Neutrophil (primary cell): ENCODE measurements around the gene ZNF792.

Experiments used
- H3K27ac ChIP-seq: fragments of 200-600 bp; sonication (generic); 2 replicates; pipeline ENCODE4 v1.5.1; 2016; ENCODE audit warnings: mild to moderate bottlenecking, moderate library complexity
- H3K27me3 ChIP-seq: fragments of 200-600 bp; sonication (generic); 2 replicates; pipeline ENCODE4 v1.6.0; 2016; ENCODE audit warnings: mild to moderate bottlenecking
- H3K36me3 ChIP-seq: fragments of 200-600 bp; sonication (generic); 2 replicates; pipeline ENCODE4 v1.5.1; 2017
- H3K4me1 ChIP-seq, 2 experiments: fragments of 200-600 bp in 1 of 2; sonication (generic) in 1 of 2; 1 replicate in 1 of 2; 2 replicates in 1 of 2; pipeline versions ENCODE4 v1.5.1 to v1.6.1; 2013 to 2016; ENCODE audit warnings: low read depth in 1 of 2, low read length in 1 of 2, mild to moderate bottlenecking in 1 of 2, moderate library complexity in 1 of 2; ENCODE audit not compliant: control insufficient read depth in 1 of 2, insufficient read depth in 1 of 2
- H3K4me3 ChIP-seq, 2 experiments: fragments of 200-600 bp in 1 of 2; sonication (generic) in 1 of 2; 1 replicate in 1 of 2; 2 replicates in 1 of 2; pipeline ENCODE4 v1.5.1; 2013 to 2016; ENCODE audit warnings: low read depth in 1 of 2, low read length in 1 of 2, mild to moderate bottlenecking in 1 of 2, moderate library complexity in 1 of 2
- H3K9me3 ChIP-seq: fragments of 200-600 bp; sonication (generic); 2 replicates; pipeline ENCODE4 v1.5.1; 2016
- CTCF ChIP-seq: fragments of 200-600 bp; sonication (generic); IDR thresholded peaks from 2 replicates; pipeline ENCODE4 v1.5.1; 2016; ENCODE audit warnings: antibody characterized with exemption

Gene ZNF792

GRCh38 chr19:34989298-34989697 is 25.3 kb upstream of the ZNF792 start:
- Histone ChIP-seq H3K27me3 (no peaks in the 10 kb centered on the region), H3K4me1 (peaks cover 17 to 25% of the 10 kb centered on the region in 2 experiments), H3K27ac (no peak overlapping the region), H3K9me3 (no peaks in the 10 kb centered on the region), H3K36me3 (no peaks in the 10 kb centered on the region), H3K4me3 (no peak overlapping the region)
- TF ChIP-seq CTCF: no peak

GRCh38 chr19:34988119-34988518 is 24.1 kb upstream of the ZNF792 start:
- no peaks in the 10 kb centered on the region for H3K36me3 ChIP-seq
- no peak overlapping the region for H3K27ac ChIP-seq
- H3K9me3 ChIP-seq: no peaks in the 10 kb centered on the region
- peaks cover 18 to 26% of the 10 kb centered on the region in 2 experiments for H3K4me1 ChIP-seq
- no peak overlapping the region for H3K4me3 ChIP-seq
- TF ChIP-seq CTCF: no peak
- H3K27me3 ChIP-seq: no peaks in the 10 kb centered on the region

- no peak for TF ChIP-seq CTCF
- no peak overlapping the region for H3K4me3 ChIP-seq
- H3K27ac ChIP-seq: peak overlapping the region; percentile 70
These were observed 21.4 kb upstream of the ZNF792 start for GRCh38 chr19:34985249-34986022.

GRCh38 chr19:34984287-34984686 is 20.3 kb upstream of the ZNF792 start:
- Histone ChIP-seq H3K27ac (no peak overlapping the region), H3K4me3 (no peak overlapping the region), H3K27me3 (no peaks in the 10 kb centered on the region), H3K36me3 (no peaks in the 10 kb centered on the region), H3K9me3 (no peaks in the 10 kb centered on the region), H3K4me1 (peaks cover 18 to 19% of the 10 kb centered on the region in 2 experiments)
- TF ChIP-seq CTCF: no peak

More at GRCh38 chr19:34985249-34986022, 21.4 kb upstream of the ZNF792 start:
- no peaks in the 10 kb centered on the region for H3K36me3 ChIP-seq
- H3K4me1 ChIP-seq: peaks cover 18 to 24% of the 10 kb centered on the region in 2 experiments
- H3K9me3 ChIP-seq: no peaks in the 10 kb centered on the region
- no peaks in the 10 kb centered on the region for H3K27me3 ChIP-seq

GRCh38 chr19:34983786-34984185 is 19.8 kb upstream of the ZNF792 start:
- Histone ChIP-seq H3K27ac (no peak overlapping the region), H3K36me3 (no peaks in the 10 kb centered on the region), H3K27me3 (no peaks in the 10 kb centered on the region), H3K4me1 (peaks cover 18 to 19% of the 10 kb centered on the region in 2 experiments), H3K4me3 (no peak overlapping the region), H3K9me3 (no peaks in the 10 kb centered on the region)
- TF ChIP-seq CTCF: no peak
